Sigmoid colon (tissue), 3 donors: ENCODE data around the gene ACTL8.

Experiments
- CTCF ChIP-seq, 4 experiments: fragments of 450-650 bp in 3 of 4; fragments of 200-600 bp in 1 of 4; IDR thresholded peaks; one replicate each; pipeline ENCODE4 v1.5.1; 2016 to 2019; ENCODE audit warnings: antibody characterized with exemption in 4 of 4, mild to moderate bottlenecking in 3 of 4, moderate library complexity in 2 of 4
- POLR2A ChIP-seq, 2 donors: fragments of 450-650 bp; IDR thresholded peaks; one replicate each; pipeline ENCODE4 v1.6.1; 2016; ENCODE audit warnings: antibody characterized with exemption in 2 of 2, mild to moderate bottlenecking in 2 of 2, moderate library complexity in 2 of 2

DNA sequence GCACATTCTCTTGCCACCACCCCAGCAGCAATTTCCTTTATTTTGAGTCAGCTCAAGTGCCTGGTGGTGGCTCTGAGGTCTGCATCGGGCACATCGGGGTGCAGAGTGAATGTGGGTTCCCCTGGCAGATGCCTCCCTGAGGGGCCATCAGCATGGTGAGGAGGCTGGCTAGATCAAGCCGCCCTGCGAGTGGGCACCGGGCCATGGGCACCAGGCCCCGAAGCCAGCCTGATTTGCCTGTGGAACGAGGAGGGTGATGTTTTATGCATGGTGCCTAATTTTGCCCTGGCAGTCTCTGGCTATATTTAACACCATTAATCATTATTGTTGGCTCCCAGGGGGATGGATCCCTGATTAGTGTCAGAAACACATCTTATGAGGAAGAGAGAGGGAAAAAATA, 36.3 kb downstream of the ACTL8 start:
- TF ChIP-seq CTCF (IDR thresholded peaks at IDR 0.05) = no peak
- no peak for TF ChIP-seq POLR2A (IDR thresholded peaks at IDR 0.05)
